IPS-20b (cell line): ENCODE data around the gene FCHSD2.
"Not testable (repeated sequence)": the region's sequence is repeated elsewhere in the genome, so short reads cannot be mapped to it uniquely, and the experiment has no call there.

Experiments
- H3K27ac ChIP-seq: one replicate; pipeline ENCODE4 v1.5.1; 2013; ENCODE audit warnings: low read length
- H3K27me3 ChIP-seq: 2 replicates; pipeline ENCODE4 v1.6.1; 2013; ENCODE audit warnings: mild to moderate bottlenecking, low read length, inconsistent platforms; ENCODE audit not compliant: insufficient read depth
- H3K36me3 ChIP-seq: 2 replicates; pipeline ENCODE4 v1.6.1; 2013; ENCODE audit warnings: low read depth, mild to moderate bottlenecking, inconsistent platforms, low read length, moderate library complexity; ENCODE audit not compliant: insufficient read depth
- H3K4me1 ChIP-seq: 2 replicates; pipeline ENCODE4 v1.6.1; 2013; ENCODE audit warnings: mild to moderate bottlenecking, control low read depth, inconsistent platforms, low read length, moderate library complexity; ENCODE audit not compliant: insufficient read depth
- H3K4me3 ChIP-seq: 2 replicates; pipeline ENCODE4 v1.5.1; 2013; ENCODE audit warnings: mild to moderate bottlenecking, low read length, inconsistent platforms
- H3K9ac ChIP-seq: 2 replicates; pipeline ENCODE4 v1.6.1; 2013; ENCODE audit warnings: low read depth, mild to moderate bottlenecking, inconsistent platforms, low read length, moderate library complexity
- H3K9me3 ChIP-seq: 2 replicates; pipeline ENCODE4 v1.6.1; 2013; ENCODE audit warnings: mild to moderate bottlenecking, low read depth, low read length, inconsistent platforms; ENCODE audit not compliant: insufficient read depth

Gene FCHSD2

GRCh38 chr11:72832301-72833082, 309.6 kb downstream of the FCHSD2 start:
- peaks cover 6% of the 10 kb centered on the region; the same call in 1 of the 2 replicates for H3K4me1 ChIP-seq
- no peaks in the 10 kb centered on the region for H3K9me3 ChIP-seq
- no peak overlapping the region for H3K9ac ChIP-seq
- no peaks in the 10 kb centered on the region; the same call in 1 of the 2 replicates for H3K27me3 ChIP-seq
- H3K36me3 ChIP-seq = no peaks in the 10 kb centered on the region
- no peak overlapping the region for H3K4me3 ChIP-seq
- H3K27ac ChIP-seq = no peak overlapping the region

GRCh38 chr11:72831521-72832300, 310.4 kb downstream of the FCHSD2 start:
- Histone ChIP-seq H3K36me3 (no peaks in the 10 kb centered on the region), H3K27ac (no peak overlapping the region), H3K9me3 (no peaks in the 10 kb centered on the region), H3K27me3 (no peaks in the 10 kb centered on the region; the same call in 1 of the 2 replicates), H3K4me1 (peaks cover 6% of the 10 kb centered on the region; the same call in 1 of the 2 replicates), H3K9ac (no peak overlapping the region), H3K4me3 (no peak overlapping the region)

GRCh38 chr11:72829884-72830533, 312.1 kb downstream of the FCHSD2 start:
- H3K27me3 ChIP-seq = no peaks in the 10 kb centered on the region; the same call in 1 of the 2 replicates

GRCh38 chr11:72829178-72829577, 312.9 kb downstream of the FCHSD2 start:
- Histone ChIP-seq H3K27ac (no peak overlapping the region), H3K36me3 (no peaks in the 10 kb centered on the region), H3K4me1 (peaks cover 6% of the 10 kb centered on the region; the same call in 1 of the 2 replicates), H3K9me3 (no peaks in the 10 kb centered on the region), H3K9ac (no peak overlapping the region), H3K27me3 (no peaks in the 10 kb centered on the region; the same call in 1 of the 2 replicates), H3K4me3 (no peak overlapping the region)

More at GRCh38 chr11:72829884-72830533, 312.1 kb downstream of the FCHSD2 start:
- Histone ChIP-seq H3K27ac (no peak overlapping the region), H3K9me3 (no peaks in the 10 kb centered on the region), H3K9ac (no peak overlapping the region), H3K36me3 (no peaks in the 10 kb centered on the region), H3K4me3 (no peak overlapping the region), H3K4me1 (peaks cover 6% of the 10 kb centered on the region; the same call in 1 of the 2 replicates)

- no peak overlapping the region for H3K9ac ChIP-seq
- no peaks in the 10 kb centered on the region for H3K36me3 ChIP-seq
- no peaks in the 10 kb centered on the region for H3K9me3 ChIP-seq
- peaks cover 3% of the 10 kb centered on the region; the same call in 1 of the 2 replicates for H3K27me3 ChIP-seq
- H3K4me3 ChIP-seq = no peak overlapping the region
- no peak overlapping the region for H3K27ac ChIP-seq
- peaks cover 6% of the 10 kb centered on the region; the same call in 1 of the 2 replicates for H3K4me1 ChIP-seq
Measured at GRCh38 chr11:72828692-72829101, 313.4 kb downstream of the FCHSD2 start.

- Histone ChIP-seq H3K27ac (no peak overlapping the region), H3K9me3 (no peaks in the 10 kb centered on the region), H3K4me3 (no peak overlapping the region), H3K27me3 (peaks cover 9% of the 10 kb centered on the region), H3K4me1 (peaks cover 6% of the 10 kb centered on the region; the same call in 1 of the 2 replicates), H3K9ac (no peak overlapping the region), H3K36me3 (no peaks in the 10 kb centered on the region)
Measured at GRCh38 chr11:72828081-72828567, 314.0 kb downstream of the FCHSD2 start.

GRCh38 chr11:72827656-72828055, 314.5 kb downstream of the FCHSD2 start:
- not testable (repeated sequence) for H3K4me1 ChIP-seq, H3K27ac ChIP-seq, H3K9me3 ChIP-seq, H3K4me3 ChIP-seq, H3K36me3 ChIP-seq, H3K9ac ChIP-seq
- peaks cover 13% of the 10 kb centered on the region for H3K27me3 ChIP-seq

GRCh38 chr11:72826942-72827480, 315.1 kb downstream of the FCHSD2 start:
- Histone ChIP-seq H3K27ac (no peak overlapping the region), H3K9me3 (no peaks in the 10 kb centered on the region), H3K9ac (no peak overlapping the region), H3K4me3 (no peak overlapping the region), H3K27me3 (peaks cover 17% of the 10 kb centered on the region), H3K36me3 (no peaks in the 10 kb centered on the region), H3K4me1 (peaks cover 5% of the 10 kb centered on the region; the same call in 1 of the 2 replicates)

- Histone ChIP-seq H3K4me1 (no peaks in the 10 kb centered on the region; the same call in 1 of the 2 replicates), H3K36me3 (no peaks in the 10 kb centered on the region), H3K27ac (no peak overlapping the region), H3K9me3 (no peaks in the 10 kb centered on the region), H3K9ac (no peak overlapping the region), H3K27me3 (peaks cover 17% of the 10 kb centered on the region), H3K4me3 (no peak overlapping the region)
Measured at GRCh38 chr11:72826191-72826941, 315.8 kb downstream of the FCHSD2 start.

- Histone ChIP-seq H3K4me3 (no peak overlapping the region), H3K27me3 (peaks cover 24% of the 10 kb centered on the region), H3K36me3 (no peaks in the 10 kb centered on the region), H3K9ac (no peak overlapping the region), H3K9me3 (no peaks in the 10 kb centered on the region), H3K27ac (no peak overlapping the region), H3K4me1 (no peaks in the 10 kb centered on the region; the same call in 1 of the 2 replicates)
Measured at GRCh38 chr11:72825661-72826060, 316.5 kb downstream of the FCHSD2 start.
